Heart left ventricle (tissue), 16 donors: ENCODE measurements around the gene TOMM20. TPM values are rescaled to one million over a fixed set of nuclear protein-coding genes. Genes with fewer than 3 reads are reported as not detected.

ENCODE experiments used
- ATAC-seq, 4 donors: fragments of 200-7000 bp; cut with Tn5 transposase; one replicate each; pipeline ENCODE4 v1.9.1; 2020 to 2022; ENCODE audit warnings: moderate library complexity in 4 of 4, mild to moderate bottlenecking in 3 of 4, moderate number of reproducible peaks in 1 of 4
- DNase-seq, 5 donors: peaks; one replicate each; pipeline ENCODE4 v3.0.0-alpha.2; 2020
- H3K27ac ChIP-seq, 12 donors: fragments of 200-600 bp; sonication (generic) in 4 of 12; one replicate each; pipeline versions ENCODE4 v1.5.0 to v1.8.0; 2016 to 2022; ENCODE audit warnings: mild to moderate bottlenecking in 2 of 12
- H3K27me3 ChIP-seq, 9 donors: fragments of 200-600 bp; sonication (generic) in 2 of 9; one replicate each; pipeline versions ENCODE4 v1.5.1 to v1.8.0; 2016 to 2022; ENCODE audit warnings: mild to moderate bottlenecking in 3 of 9
- H3K36me3 ChIP-seq, 9 donors: fragments of 200-600 bp; sonication (generic) in 2 of 9; one replicate each; pipeline versions ENCODE4 v1.5.0 to v1.8.0; 2018 to 2022; ENCODE audit warnings: mild to moderate bottlenecking in 2 of 9
- H3K4me1 ChIP-seq, 12 donors: fragments of 200-600 bp; sonication (generic) in 4 of 12; one replicate each; pipeline versions ENCODE4 v1.5.0 to v1.8.0; 2016 to 2022; ENCODE audit warnings: mild to moderate bottlenecking in 3 of 12
- H3K4me3 ChIP-seq, 12 donors: fragments of 200-600 bp; sonication (generic) in 4 of 12; one replicate each; pipeline versions ENCODE4 v1.5.0 to v1.8.0; 2017 to 2022; ENCODE audit warnings: mild to moderate bottlenecking in 9 of 12, moderate library complexity in 4 of 12
- H3K9me3 ChIP-seq, 12 donors: fragments of 200-600 bp; sonication (generic) in 4 of 12; one replicate each; pipeline versions ENCODE4 v1.5.0 to v1.8.0; 2016 to 2022; ENCODE audit warnings: mild to moderate bottlenecking in 1 of 12
- POLR2A ChIP-seq, 2 donors: fragments of 450-650 bp; IDR thresholded peaks; one replicate each; pipeline ENCODE4 v1.6.1; 2017; ENCODE audit warnings: antibody characterized with exemption in 2 of 2, mild to moderate bottlenecking in 2 of 2, moderate library complexity in 2 of 2
- WGBS, 4 donors: extraction: QIAGEN DNeasy Blood & Tissue Kit in 2 of 4; methylation state at CpG; one replicate each; pipeline versions ENCODE4 v1.1.5 to v1.1.7; 2013 to 2018; 5-methylcytosine and 5-hydroxymethylcytosine counted together
- intact Hi-C, 10 donors: fragments of 100-400 bp; cut with DNase I; formaldehyde crosslinking; loops; one replicate each; pipeline versions ENCODE4 v1.11.1 to v1.14.2; 2022
- polyA plus RNA-seq, 2 donors: library from polyadenylated mRNA; stranded (reverse); fragments of 200-250 nt; gene quantifications; one replicate each; pipeline ENCODE4 v1.2.3, GENCODE V29; 2013
- total RNA-seq, 9 donors: library from RNA; depleted of rRNA in 2 of 9; stranded (reverse); fragments of >200 nt in 2 of 9; fragmentation: NEBNext Ultra II Directional in 3 of 9; extraction: Animal tissue kit (Norgen Biotek cat#: 25700) in 3 of 9; gene quantifications; one replicate each; pipeline versions ENCODE4 v1.1.0 to v1.2.4, GENCODE V29; 2016 to 2023
- TF ChIP-seq, protein P1 (sequence below), 12 donors: fragments of 200-600 bp; sonication (generic) in 4 of 12; IDR thresholded peaks; one replicate each; pipeline versions ENCODE4 v1.5.0 to v1.8.0; 2018 to 2022; ENCODE audit warnings: antibody characterized with exemption in 12 of 12, mild to moderate bottlenecking in 5 of 12
- donor health status: ischemic (EF 13 %, LVEDD 7.1; RV severe dilation, severe dysfunction).
- donor health status: healthy with polysubstance abuse.
- donor health status: DM: no; HTN: yes; CAD: no.
- donor health status: DM: no; HTN: no; CAD: no.
- donor health status: ischemic (EF 25% LVEDD 6.9; RV normal size, moderate dysfunction).
- donor health status: ischemic (EF 25% LVEDD 5.7; RV mildly dilated, moderate dysfunction).
- donor health status: healthy.
- donor health status: DM: yes; HTN: yes; CAD: no.
- donor health status: ischemic (EF 35%, LVEDD 5.7; RV mildly dilated, moderate dysfunction).
- donor health status: nonischemic (EF 11% LVEDD 7.7; RV severe dilation, severe dysfunction).
- donor health status: DM: yes; HTN: yes; CAD: no.
- donor health status: PGD.
- donor health status: ischemic (EF 29% LVEDD 5.4; RV normal size, mild dysfunction).
- donor health status: nonischemic (EF 23%, LVEDD 6.1; RV moderate dilation, normal function).

Gene TOMM20
- total and polyA plus RNA-seq, 11 donors: 43.0 to 100 (median 82.7) TPM

DNA sequence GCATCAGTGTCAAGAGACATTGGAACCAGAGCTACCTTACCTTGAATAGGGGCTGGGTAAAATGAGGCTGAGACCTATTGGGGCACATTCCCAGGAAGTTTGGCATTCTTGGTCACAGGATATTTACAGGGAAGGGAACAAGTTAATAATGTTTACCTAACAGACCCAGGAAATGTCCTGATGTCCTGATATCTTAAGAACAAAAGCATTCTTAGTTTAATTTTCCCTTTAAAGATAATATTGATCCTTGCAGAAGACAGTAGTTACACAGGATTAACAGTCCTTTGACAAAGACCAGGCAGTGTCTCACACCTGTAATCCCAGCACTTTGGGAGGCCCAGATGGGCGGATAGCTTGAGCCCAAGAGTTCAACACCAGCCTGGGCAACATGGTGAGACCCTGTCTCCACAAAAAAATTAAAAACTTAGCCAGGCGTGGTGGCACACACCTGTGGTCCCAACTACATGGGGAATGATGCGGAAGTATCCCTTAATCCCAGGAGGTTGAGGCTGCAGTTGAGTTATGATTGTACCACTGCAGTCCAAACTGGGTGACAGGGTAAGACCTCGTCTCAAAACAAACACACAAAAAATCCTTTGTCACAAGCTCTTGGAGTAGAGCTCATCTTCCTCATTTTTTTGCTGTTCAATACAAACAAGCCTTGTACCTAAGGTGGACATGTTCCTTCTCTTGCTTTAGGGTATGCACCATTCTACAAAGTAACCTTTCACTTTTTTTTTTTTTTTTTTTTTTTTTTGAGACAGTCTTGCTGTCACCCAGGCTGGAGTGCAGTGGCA is 1.3 kb upstream of the TOMM20 start:
- Histone ChIP-seq H3K27me3 (no peaks in the 10 kb centered on the region), H3K36me3 (peaks cover 0 to 58% (median 41%) of the 10 kb centered on the region in 9 donors), H3K4me1 (peaks cover 0 to 36% (median 14%) of the 10 kb centered on the region in 12 donors), H3K27ac (no peak overlapping the region), H3K4me3 (no peak overlapping the region), H3K9me3 (no peaks in the 10 kb centered on the region)
- DNase-seq: no peak
- TF ChIP-seq, protein P1, sequence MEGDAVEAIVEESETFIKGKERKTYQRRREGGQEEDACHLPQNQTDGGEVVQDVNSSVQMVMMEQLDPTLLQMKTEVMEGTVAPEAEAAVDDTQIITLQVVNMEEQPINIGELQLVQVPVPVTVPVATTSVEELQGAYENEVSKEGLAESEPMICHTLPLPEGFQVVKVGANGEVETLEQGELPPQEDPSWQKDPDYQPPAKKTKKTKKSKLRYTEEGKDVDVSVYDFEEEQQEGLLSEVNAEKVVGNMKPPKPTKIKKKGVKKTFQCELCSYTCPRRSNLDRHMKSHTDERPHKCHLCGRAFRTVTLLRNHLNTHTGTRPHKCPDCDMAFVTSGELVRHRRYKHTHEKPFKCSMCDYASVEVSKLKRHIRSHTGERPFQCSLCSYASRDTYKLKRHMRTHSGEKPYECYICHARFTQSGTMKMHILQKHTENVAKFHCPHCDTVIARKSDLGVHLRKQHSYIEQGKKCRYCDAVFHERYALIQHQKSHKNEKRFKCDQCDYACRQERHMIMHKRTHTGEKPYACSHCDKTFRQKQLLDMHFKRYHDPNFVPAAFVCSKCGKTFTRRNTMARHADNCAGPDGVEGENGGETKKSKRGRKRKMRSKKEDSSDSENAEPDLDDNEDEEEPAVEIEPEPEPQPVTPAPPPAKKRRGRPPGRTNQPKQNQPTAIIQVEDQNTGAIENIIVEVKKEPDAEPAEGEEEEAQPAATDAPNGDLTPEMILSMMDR (IDR thresholded peaks at IDR 0.05): no peak
- TF ChIP-seq POLR2A (IDR thresholded peaks at IDR 0.05): no peak
- ATAC-seq: no peak
- WGBS, 4 donors: 92 to 96% (median 94%) methylated on average over 4 of the region's 4 CpGs
- intact Hi-C loops: loop anchor here in 2 of 10 donors (2.0 to 5.0 kb wide), 2 partner anchors 31 to 32 kb away; partner anchors contain the start of gene RBM34 (in 2 of the 2)

DNA sequence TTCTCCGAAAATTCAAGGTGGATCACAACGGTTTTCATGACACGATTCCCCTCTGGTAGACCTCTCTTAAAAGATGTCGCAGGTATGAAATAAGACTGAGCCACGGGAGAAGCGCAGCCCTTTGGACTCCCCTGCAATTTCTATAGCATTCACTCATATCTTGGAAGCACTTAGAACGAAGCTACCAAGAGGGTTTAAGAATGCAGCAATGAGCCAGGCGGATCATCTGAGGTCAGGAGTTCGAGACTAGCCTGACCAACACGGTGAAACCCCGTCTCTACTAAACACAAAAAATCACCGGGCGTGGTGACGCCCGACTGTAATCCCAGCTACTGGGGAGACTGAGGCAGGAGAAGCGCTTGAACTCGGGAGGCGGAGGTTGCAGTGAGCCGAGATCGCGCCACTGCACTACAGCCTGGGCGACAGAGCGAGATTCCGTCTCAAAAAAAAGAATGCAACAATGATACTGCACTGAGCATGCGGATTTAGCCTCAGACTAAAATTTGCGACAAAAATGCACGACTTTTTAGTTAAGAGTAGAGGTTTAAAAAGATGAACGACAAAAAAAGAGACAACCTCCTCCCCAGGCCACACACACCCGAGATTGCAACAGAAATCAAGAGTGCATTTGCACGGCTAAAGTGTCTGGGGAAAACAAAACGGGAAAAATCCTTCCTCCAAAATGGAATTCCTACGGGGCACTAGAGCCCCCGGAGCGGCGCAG is 743 bp downstream of the TOMM20 start:
- peak overlapping the region; percentile 76 to 100 (median 89) for H3K4me3 ChIP-seq
- DNase-seq (no peak), ATAC-seq (peak in 1 of 4 donors; percentile 17)
- 1 to 2% (median 2%) methylated on average over 35 of the region's 35 CpGs for WGBS, 4 donors
- intact Hi-C loops: loop anchor here in 2 of 10 donors (2.0 to 5.0 kb wide), 2 partner anchors 33 to 34 kb away; partner anchors contain the start of gene RBM34 (in 2 of the 2)
- H3K9me3 ChIP-seq: no peaks in the 10 kb centered on the region
- no peaks in the 10 kb centered on the region for H3K27me3 ChIP-seq
- H3K4me1 ChIP-seq: peaks cover 0 to 47% (median 16%) of the 10 kb centered on the region in 12 donors
- peaks cover 0 to 54% (median 27%) of the 10 kb centered on the region in 9 donors for H3K36me3 ChIP-seq
- peak overlapping the region; percentile 74 to 95 (median 91) for H3K27ac ChIP-seq
- no peak for TF ChIP-seq POLR2A (IDR thresholded peaks at IDR 0.05)

DNA sequence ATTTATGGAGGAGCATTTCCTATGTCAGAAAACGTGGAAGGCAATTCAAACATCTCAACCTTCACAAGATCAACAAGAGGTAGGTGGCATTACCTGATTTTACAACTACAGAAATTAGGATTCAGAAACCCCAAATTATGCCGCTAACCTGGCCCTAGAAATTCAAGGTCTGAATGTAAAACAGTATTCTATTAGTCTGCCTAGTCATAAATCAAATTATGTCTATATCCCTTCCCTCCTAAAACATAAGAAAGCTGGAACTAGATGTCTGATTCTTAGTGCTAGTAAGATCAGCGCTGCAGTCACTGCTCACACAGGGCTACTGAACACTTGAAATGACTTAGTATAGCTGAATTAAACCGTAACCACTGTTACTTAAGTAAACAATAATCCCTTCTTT is 1.4 kb downstream of the TOMM20 start:
- intact Hi-C loops: loop anchor here in 1 of 10 donors (5.0 kb wide), 1 partner anchor 35 kb away; the partner anchor contains the start of gene RBM34
- ATAC-seq (no peak), DNase-seq (no peak)
- 25 to 32% (median 31%) methylated on average over 4 of the region's 4 CpGs for WGBS, 4 donors
- Histone ChIP-seq H3K27me3 (no peaks in the 10 kb centered on the region), H3K9me3 (no peaks in the 10 kb centered on the region), H3K27ac (peak overlapping the region in 4 of 12 donors; percentile 91 to 95 (median 93)), H3K36me3 (peaks cover 0 to 50% (median 23%) of the 10 kb centered on the region in 9 donors), H3K4me3 (peak overlapping the region; percentile 76 to 100 (median 89)), H3K4me1 (peaks cover 0 to 54% (median 19%) of the 10 kb centered on the region in 12 donors)
- TF ChIP-seq, protein P1 (IDR thresholded peaks at IDR 0.05): no peak
- TF ChIP-seq POLR2A (IDR thresholded peaks at IDR 0.05): no peak

DNA sequence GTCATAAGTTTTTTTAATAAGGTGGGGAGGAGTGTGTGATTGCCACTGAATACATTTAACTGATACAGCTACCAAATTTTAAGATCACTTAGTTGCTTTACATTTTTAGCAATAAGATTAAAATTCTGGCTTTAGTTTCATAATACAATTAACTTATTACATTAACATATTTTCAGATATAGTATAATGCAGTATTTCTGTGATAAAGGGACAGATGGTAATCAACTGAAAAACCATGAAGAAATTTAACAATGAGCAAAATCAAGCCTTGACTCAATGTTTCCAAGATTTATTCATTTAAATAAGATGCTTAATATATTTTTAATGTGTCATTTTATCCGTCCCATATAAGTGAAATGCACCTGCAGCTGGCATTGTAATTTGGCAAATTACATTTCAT is 4.0 kb downstream of the TOMM20 start:
- WGBS, 4 donors: 75 to 81% (median 77%) methylated on average over 1 of the region's 1 CpG
- Histone ChIP-seq H3K27ac (no peak overlapping the region), H3K4me3 (no peak overlapping the region), H3K4me1 (peaks cover 0 to 54% (median 21%) of the 10 kb centered on the region in 12 donors), H3K27me3 (no peaks in the 10 kb centered on the region), H3K9me3 (no peaks in the 10 kb centered on the region), H3K36me3 (peaks cover 0 to 58% (median 34%) of the 10 kb centered on the region in 9 donors)
- ATAC-seq: no peak
- intact Hi-C loops: loop anchor here in 1 of 10 donors (5.0 kb wide), 1 partner anchor 38 kb away; the partner anchor contains the start of gene RBM34
- TF ChIP-seq, protein P1 (IDR thresholded peaks at IDR 0.05): no peak
- TF ChIP-seq POLR2A (IDR thresholded peaks at IDR 0.05): no peak
- DNase-seq: no peak
